Upper lobe of right lung (tissue), 1 donor: ENCODE data around the gene RRP1B. TPM values are rescaled to one million over a fixed set of nuclear protein-coding genes. Genes with fewer than 3 reads are reported as not detected.
"Not testable (repeated sequence)": the region's sequence is repeated elsewhere in the genome, so short reads cannot be mapped to it uniquely, and the experiment has no call there.

Experiments
- ATAC-seq: fragments of 200-7000 bp; cut with Tn5 transposase; one replicate; pipeline ENCODE4 v1.9.1; 2020; ENCODE audit warnings: mild to moderate bottlenecking, moderate library complexity
- DNase-seq: peaks from one replicate; pipeline ENCODE4 v3.0.0-alpha.2; 2020
- H3K27ac ChIP-seq: fragments of 200-600 bp; one replicate; pipeline ENCODE4 v1.8.0; 2022
- H3K27me3 ChIP-seq: fragments of 200-600 bp; one replicate; pipeline ENCODE4 v1.8.0; 2022; ENCODE audit warnings: mild to moderate bottlenecking
- H3K36me3 ChIP-seq: fragments of 200-600 bp; one replicate; pipeline ENCODE4 v1.8.0; 2022
- H3K4me1 ChIP-seq: fragments of 200-600 bp; one replicate; pipeline ENCODE4 v1.8.0; 2022
- H3K4me3 ChIP-seq: fragments of 200-600 bp; one replicate; pipeline ENCODE4 v1.8.0; 2022; ENCODE audit warnings: mild to moderate bottlenecking
- H3K9me3 ChIP-seq: fragments of 200-600 bp; one replicate; pipeline ENCODE4 v1.8.0; 2022
- CTCF ChIP-seq: fragments of 200-600 bp; IDR thresholded peaks from one replicate; pipeline ENCODE4 v1.8.0; 2022; ENCODE audit warnings: antibody characterized with exemption
- intact Hi-C: fragments of 100-400 bp; cut with DNase I; formaldehyde crosslinking; loops from one replicate; pipeline ENCODE4 v1.11.0; 2022
- total RNA-seq: library from RNA; stranded (reverse); fragmentation: NEBNext Ultra II Directional; extraction: Animal tissue kit (Norgen Biotek cat#: 25700); gene quantifications from one replicate; pipeline ENCODE4 v1.2.1, GENCODE V29; 2021
- donor health status: DM: no; HTN: yes; CAD: no; lungs with severe emphysema.

RRP1B gene
- total RNA-seq, 1 donor from 2014 or later = 18.4 TPM

DNA sequence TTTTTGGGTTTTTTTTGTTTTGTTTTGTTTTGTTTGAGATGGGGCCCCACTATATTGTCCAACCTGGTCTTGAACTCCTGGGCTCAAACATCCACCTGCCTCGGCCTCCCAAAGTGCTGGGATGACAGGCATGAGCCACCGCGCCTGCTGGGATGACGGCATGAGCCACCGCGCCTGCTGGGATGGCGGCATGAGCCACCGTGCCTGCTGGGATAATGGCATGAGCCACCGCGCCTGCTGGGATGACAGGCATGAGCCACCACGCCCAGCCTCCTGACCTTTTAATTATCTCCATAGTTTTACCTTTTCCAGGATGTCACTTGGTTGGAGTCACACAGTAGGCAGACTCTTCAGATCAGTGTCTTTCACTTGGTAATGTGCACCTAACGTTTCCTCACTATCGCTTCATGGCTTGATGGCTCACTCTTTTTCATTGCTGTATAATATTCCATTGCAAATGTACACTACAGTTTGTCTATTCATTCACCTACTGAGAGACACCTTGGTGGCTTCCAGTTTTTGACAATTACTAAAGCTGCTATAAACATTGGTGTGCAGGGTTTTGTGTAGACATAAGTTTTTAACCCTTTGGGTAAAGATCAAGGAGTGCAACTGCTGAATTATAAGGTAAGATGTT is 49.5 kb downstream of the RRP1B start:
- DNase-seq = no peak
- no peak for TF ChIP-seq CTCF
- Histone ChIP-seq H3K4me3 (no peak overlapping the region), H3K27me3 (no peaks in the 10 kb centered on the region), H3K4me1 (peaks cover 4% of the 10 kb centered on the region), H3K9me3 (no peaks in the 10 kb centered on the region), H3K36me3 (no peaks in the 10 kb centered on the region), H3K27ac (no peak overlapping the region)
- ATAC-seq = no peak
- intact Hi-C loops = no loop called here

GRCh38 chr21:43712268-43712942 is 53.0 kb downstream of the RRP1B start:
- Histone ChIP-seq H3K9me3 (no peaks in the 10 kb centered on the region), H3K4me3 (no peak overlapping the region), H3K27ac (peak overlapping the region; percentile 65), H3K4me1 (peaks cover 4% of the 10 kb centered on the region), H3K27me3 (no peaks in the 10 kb centered on the region), H3K36me3 (no peaks in the 10 kb centered on the region)
- ATAC-seq (peak; percentile 92), DNase-seq (peak; percentile 87)
- no peak for TF ChIP-seq CTCF
- intact Hi-C loops = no loop called here

DNA sequence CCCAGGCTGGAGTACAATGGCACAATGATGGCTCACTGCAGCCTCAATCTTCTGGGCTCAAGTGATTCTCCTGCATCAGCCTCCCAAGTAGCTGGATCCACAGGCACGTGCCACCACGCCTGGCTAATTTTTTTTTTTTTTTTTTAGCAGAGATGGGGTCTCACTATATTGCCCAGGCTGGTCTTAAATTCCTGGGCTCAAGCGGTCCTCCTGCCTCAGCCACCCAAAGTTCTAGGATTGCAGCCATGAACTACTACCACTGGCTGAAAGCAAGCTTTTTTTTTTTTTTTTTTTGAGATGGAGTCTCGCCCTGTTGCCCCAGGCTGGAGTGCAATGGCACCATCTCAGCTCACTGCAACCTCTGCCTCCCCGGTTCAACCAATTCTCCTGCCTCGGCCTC is 53.8 kb downstream of the RRP1B start:
- ATAC-seq, H3K36me3 ChIP-seq, H3K4me1 ChIP-seq, H3K9me3 ChIP-seq, intact Hi-C loops, H3K4me3 ChIP-seq, H3K27me3 ChIP-seq, DNase-seq: not testable (repeated sequence)
- peak overlapping the region; percentile 65 for H3K27ac ChIP-seq

DNA sequence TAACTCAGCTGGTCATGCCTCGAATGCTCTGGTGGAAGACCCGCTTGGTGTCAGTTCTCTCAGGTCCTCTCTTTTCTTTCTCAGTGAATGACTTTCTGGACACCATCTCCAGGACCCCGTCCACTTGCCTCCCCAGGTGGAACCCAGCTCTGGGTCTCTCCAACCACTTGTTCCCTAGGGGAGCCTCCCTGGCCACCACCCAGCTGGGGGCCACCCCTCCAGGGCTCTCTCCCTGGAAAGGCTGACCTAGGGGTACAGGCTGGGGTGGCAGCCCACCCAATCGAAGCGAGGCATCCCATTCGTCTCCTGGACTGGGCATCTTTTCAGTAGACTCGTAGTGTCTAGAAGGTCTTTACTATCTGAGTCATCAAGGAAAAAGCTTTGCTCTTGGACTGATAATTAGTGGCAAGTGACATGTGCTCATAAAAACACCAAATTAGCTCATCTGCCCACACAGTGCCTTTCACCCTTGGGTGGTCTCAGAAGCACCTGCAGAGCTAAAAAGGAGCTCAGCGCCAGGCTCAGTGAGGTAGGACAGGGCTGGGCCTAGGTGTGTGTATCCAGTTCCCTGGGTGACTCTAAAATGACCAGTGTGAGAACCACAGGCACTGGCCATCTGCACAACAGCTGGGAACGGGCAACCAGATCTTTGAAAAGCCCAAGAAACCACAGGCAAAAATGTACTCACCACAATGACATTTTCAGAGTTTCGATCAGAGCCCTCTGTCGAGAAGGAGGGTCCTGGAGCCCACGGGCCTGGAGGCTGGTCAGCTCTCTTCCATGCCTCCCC is 57.2 kb downstream of the RRP1B start:
- no peak overlapping the region for H3K4me3 ChIP-seq
- no peak for DNase-seq
- TF ChIP-seq CTCF = no peak
- intact Hi-C loops = no loop called here
- peaks cover 26% of the 10 kb centered on the region for H3K4me1 ChIP-seq
- no peaks in the 10 kb centered on the region for H3K27me3 ChIP-seq
- H3K27ac ChIP-seq = no peak overlapping the region
- no peaks in the 10 kb centered on the region for H3K9me3 ChIP-seq
- ATAC-seq = no peak
- H3K36me3 ChIP-seq = no peaks in the 10 kb centered on the region

GRCh38 chr21:43717166-43717853 is 58.0 kb downstream of the RRP1B start:
- no peaks in the 10 kb centered on the region for H3K9me3 ChIP-seq
- no peak for DNase-seq
- H3K4me3 ChIP-seq = no peak overlapping the region
- no peaks in the 10 kb centered on the region for H3K36me3 ChIP-seq
- TF ChIP-seq CTCF = no peak
- peaks cover 32% of the 10 kb centered on the region for H3K4me1 ChIP-seq
- intact Hi-C loops = no loop called here
- H3K27ac ChIP-seq = no peak overlapping the region
- no peak for ATAC-seq
- H3K27me3 ChIP-seq = no peaks in the 10 kb centered on the region
